Measurements from ENCODE around the gene IGF1R. TPM values are rescaled to one million over a fixed set of nuclear protein-coding genes. Genes with fewer than 3 reads are reported as not detected.

IGF1R gene
- total RNA-seq, 1 experiment from 2014 or later: 16.3 TPM

DNA sequence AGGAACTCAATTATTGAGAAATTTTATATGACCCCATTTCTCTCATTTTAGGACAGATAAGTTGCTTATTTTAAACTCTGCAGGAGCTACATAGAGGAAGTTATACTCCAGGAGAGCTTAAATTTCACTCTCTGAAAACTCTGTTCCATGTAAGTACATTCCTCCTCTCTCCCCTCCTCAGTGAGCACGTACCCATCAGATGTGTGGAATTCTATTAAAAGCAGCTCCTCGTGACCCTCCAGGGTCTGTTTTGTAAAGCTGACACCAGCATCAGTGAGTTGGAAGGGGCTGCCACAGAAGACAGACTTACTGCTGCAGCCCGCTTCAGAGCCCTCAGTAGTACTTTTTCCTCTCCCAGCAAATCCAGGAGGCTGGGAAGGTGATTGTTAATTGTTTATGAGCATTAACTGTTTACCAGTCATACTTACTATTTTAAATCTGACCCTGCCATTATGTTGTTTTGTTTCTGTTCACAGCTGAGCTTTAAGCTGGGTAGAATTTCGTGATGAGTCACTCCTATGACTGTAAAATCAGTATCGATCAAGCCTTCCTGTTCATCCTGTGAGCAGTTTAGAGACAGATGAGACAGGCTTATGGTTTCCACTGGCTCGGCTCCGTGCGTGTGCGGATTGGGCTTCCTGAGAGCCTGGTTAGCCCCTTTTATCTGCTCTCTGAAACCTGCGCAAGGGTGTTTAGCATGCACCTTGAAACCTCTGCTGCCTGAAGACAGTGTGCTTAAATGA lies 20.4 kb downstream of the IGF1R start:
- ChIA-PET RAD21 (ENCODE audit: low non-redundant PET in 1 of 2, low total read pairs in 2 of 2, uncharacterized antibody in 2 of 2, unreplicated experiment in 2 of 2) (no interaction called here), POLR2A (no interaction called here), CTCF (interaction anchor here (0.7 to 1.1 kb wide), 2 partner anchors 9 to 182 kb away, joined by 3 read pairs; no protein-coding TSS in a partner anchor)
- peak; percentile 28 for DNase-seq (ENCODE audit: low read depth, low spot score)
- no peak for TF ChIP-seq ZNF274 (IDR thresholded peaks at IDR 0.05; ENCODE audit: low read depth, low read length)
- no peak for TF ChIP-seq SIN3A (IDR thresholded peaks at IDR 0.05; ENCODE audit: low read depth)
- no peak for TF ChIP-seq EZH2phosphoT487 (IDR thresholded peaks at IDR 0.05; ENCODE audit: borderline replicate concordance)
- peak; percentile 80 for TF ChIP-seq JUND (IDR thresholded peaks at IDR 0.05)
- TF ChIP-seq, protein P1, sequence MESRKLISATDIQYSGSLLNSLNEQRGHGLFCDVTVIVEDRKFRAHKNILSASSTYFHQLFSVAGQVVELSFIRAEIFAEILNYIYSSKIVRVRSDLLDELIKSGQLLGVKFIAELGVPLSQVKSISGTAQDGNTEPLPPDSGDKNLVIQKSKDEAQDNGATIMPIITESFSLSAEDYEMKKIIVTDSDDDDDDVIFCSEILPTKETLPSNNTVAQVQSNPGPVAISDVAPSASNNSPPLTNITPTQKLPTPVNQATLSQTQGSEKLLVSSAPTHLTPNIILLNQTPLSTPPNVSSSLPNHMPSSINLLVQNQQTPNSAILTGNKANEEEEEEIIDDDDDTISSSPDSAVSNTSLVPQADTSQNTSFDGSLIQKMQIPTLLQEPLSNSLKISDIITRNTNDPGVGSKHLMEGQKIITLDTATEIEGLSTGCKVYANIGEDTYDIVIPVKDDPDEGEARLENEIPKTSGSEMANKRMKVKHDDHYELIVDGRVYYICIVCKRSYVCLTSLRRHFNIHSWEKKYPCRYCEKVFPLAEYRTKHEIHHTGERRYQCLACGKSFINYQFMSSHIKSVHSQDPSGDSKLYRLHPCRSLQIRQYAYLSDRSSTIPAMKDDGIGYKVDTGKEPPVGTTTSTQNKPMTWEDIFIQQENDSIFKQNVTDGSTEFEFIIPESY (IDR thresholded peaks at IDR 0.05; ENCODE audit: extremely low read depth, insufficient replicate concordance, low read length): no peak
- no peak for TF ChIP-seq RAD21 (IDR thresholded peaks at IDR 0.05; ENCODE audit: low read depth)
- TF ChIP-seq YY1 (IDR thresholded peaks at IDR 0.05; ENCODE audit: extremely low read depth, insufficient replicate concordance, low read depth, low read length): no peak
- TF ChIP-seq POLR2AphosphoS5 (IDR thresholded peaks at IDR 0.05; ENCODE audit: low read depth, low read length): no peak
- no peak for TF ChIP-seq ELF1 (IDR thresholded peaks at IDR 0.05; ENCODE audit: borderline replicate concordance, low read depth)
- TF ChIP-seq SP1 (IDR thresholded peaks at IDR 0.05; ENCODE audit: low read depth): peak; percentile 45
- no peak for TF ChIP-seq MAX (IDR thresholded peaks at IDR 0.05)
- TF ChIP-seq, protein P2, sequence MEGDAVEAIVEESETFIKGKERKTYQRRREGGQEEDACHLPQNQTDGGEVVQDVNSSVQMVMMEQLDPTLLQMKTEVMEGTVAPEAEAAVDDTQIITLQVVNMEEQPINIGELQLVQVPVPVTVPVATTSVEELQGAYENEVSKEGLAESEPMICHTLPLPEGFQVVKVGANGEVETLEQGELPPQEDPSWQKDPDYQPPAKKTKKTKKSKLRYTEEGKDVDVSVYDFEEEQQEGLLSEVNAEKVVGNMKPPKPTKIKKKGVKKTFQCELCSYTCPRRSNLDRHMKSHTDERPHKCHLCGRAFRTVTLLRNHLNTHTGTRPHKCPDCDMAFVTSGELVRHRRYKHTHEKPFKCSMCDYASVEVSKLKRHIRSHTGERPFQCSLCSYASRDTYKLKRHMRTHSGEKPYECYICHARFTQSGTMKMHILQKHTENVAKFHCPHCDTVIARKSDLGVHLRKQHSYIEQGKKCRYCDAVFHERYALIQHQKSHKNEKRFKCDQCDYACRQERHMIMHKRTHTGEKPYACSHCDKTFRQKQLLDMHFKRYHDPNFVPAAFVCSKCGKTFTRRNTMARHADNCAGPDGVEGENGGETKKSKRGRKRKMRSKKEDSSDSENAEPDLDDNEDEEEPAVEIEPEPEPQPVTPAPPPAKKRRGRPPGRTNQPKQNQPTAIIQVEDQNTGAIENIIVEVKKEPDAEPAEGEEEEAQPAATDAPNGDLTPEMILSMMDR (IDR thresholded peaks at IDR 0.05 in 2 of 3, conservative IDR thresholded peaks at IDR 0.05 in 1 of 3; ENCODE audit: borderline replicate concordance in 1 of 3, insufficient read depth in 1 of 3, low read depth in 2 of 3, low read length in 2 of 3): no peak
- peak; percentile 69 for TF ChIP-seq FOSL1 (IDR thresholded peaks at IDR 0.05; ENCODE audit: low read depth)
- TF ChIP-seq SRF (IDR thresholded peaks at IDR 0.05; ENCODE audit: low read depth): no peak
- TF ChIP-seq ATF3 (IDR thresholded peaks at IDR 0.05): no peak
- TF ChIP-seq POLR2A (IDR thresholded peaks at IDR 0.05; ENCODE audit: borderline replicate concordance, extremely low read depth, insufficient read depth, insufficient read length): no peak
- no peak for TF ChIP-seq TCF7L2 (IDR thresholded peaks at IDR 0.05; ENCODE audit: borderline replicate concordance, extremely low read depth, insufficient read depth, insufficient read length)
- no peaks in the 10 kb centered on the region for H3K36me3 ChIP-seq (ENCODE audit: control insufficient read depth in 1 of 2, insufficient read depth in 2 of 2, low read length in 2 of 2)
- no peak overlapping the region for H2AFZ ChIP-seq (ENCODE audit: low read depth, low read length, poor library complexity, severe bottlenecking)
- H3K4me3 ChIP-seq (replicated peaks in 1 of 2; ENCODE audit: low read depth in 1 of 2, low read length in 2 of 2): 0 out of 4 replicates have a peak overlapping the region, but pooled peaks of 1 of the 2 experiments have one; percentile 1
- no peaks in the 10 kb centered on the region for H4K20me1 ChIP-seq (ENCODE audit: insufficient read depth)
- no peaks in the 10 kb centered on the region for H3K9me2 ChIP-seq (ENCODE audit: insufficient read depth)
- H3K27ac ChIP-seq (ENCODE audit: low read depth, low read length): no peak overlapping the region
- no peaks in the 10 kb centered on the region for H3K79me2 ChIP-seq (ENCODE audit: insufficient read depth, low read length)
- peaks cover 16 to 30% of the 10 kb centered on the region in 2 experiments for H3K4me1 ChIP-seq (ENCODE audit: control insufficient read depth in 1 of 2, insufficient read depth in 2 of 2, low read length in 2 of 2)
- ATAC-seq: peak; percentile 60
- H3K9me3 ChIP-seq (ENCODE audit: control insufficient read depth in 1 of 2, insufficient read depth in 1 of 2, low read depth in 1 of 2, low read length in 2 of 2): no peaks in the 10 kb centered on the region
- peak overlapping the region; percentile 55 for H3K4me2 ChIP-seq (ENCODE audit: low read length)
- no TSS peak for BruUV-seq (replicated peaks)
- H3K9ac ChIP-seq (ENCODE audit: low read length): no peak overlapping the region; the same call in 1 of the 2 replicates
- H3K27me3 ChIP-seq (ENCODE audit: insufficient read depth, low read length): no peaks in the 10 kb centered on the region
- intact Hi-C loops (cut with micrococcal nuclease): no loop called here
